Tibial artery (tissue), 4 donors: ENCODE data around the gene ROBO1.

ENCODE experiments used
- DNase-seq, 2 donors: peaks; one replicate each; pipeline ENCODE4 v3.0.0-alpha.2; 2019
- H3K27ac ChIP-seq, 2 donors: fragments of 200-600 bp; sonication (generic) in 1 of 2; 1 replicate in 1 of 2; 2 replicates in 1 of 2; pipeline ENCODE4 v1.5.1; 2018 to 2019; ENCODE audit warnings: mild to moderate bottlenecking in 1 of 2
- H3K27me3 ChIP-seq, 2 donors: fragments of 200-600 bp; sonication (generic) in 1 of 2; one replicate each; pipeline versions ENCODE4 v1.5.1 to v1.6.0; 2016 to 2019
- H3K36me3 ChIP-seq, 3 donors: fragments of 200-600 bp; sonication (generic) in 2 of 3; one replicate each; pipeline ENCODE4 v1.5.1; 2016 to 2019; ENCODE audit warnings: mild to moderate bottlenecking in 2 of 3
- H3K4me1 ChIP-seq, 4 donors: fragments of 200-600 bp; sonication (generic) in 2 of 4; 1 replicate in 3 of 4; 2 replicates in 1 of 4; pipeline ENCODE4 v1.5.1; 2016 to 2019
- H3K4me3 ChIP-seq, 2 donors: fragments of 200-600 bp; sonication (generic) in 1 of 2; 1 replicate in 1 of 2; 2 replicates in 1 of 2; pipeline ENCODE4 v1.5.1; 2018 to 2019; ENCODE audit warnings: mild to moderate bottlenecking in 2 of 2
- H3K9me3 ChIP-seq, 3 donors: fragments of 200-600 bp; sonication (generic) in 1 of 3; one replicate each; pipeline ENCODE4 v1.5.1; 2016 to 2019
- intact Hi-C: fragments of 100-400 bp; cut with DNase I; formaldehyde crosslinking; loops from one replicate; pipeline ENCODE4 v1.15.0; 2023; ENCODE audit warnings: low total_unique reads
- TF ChIP-seq, protein P1 (sequence below), 2 experiments: fragments of 200-600 bp in 1 of 2; fragments of 450-650 bp in 1 of 2; IDR thresholded peaks; one replicate each; pipeline ENCODE4 v1.5.1; 2017 to 2019; ENCODE audit warnings: antibody characterized with exemption in 2 of 2, mild to moderate bottlenecking in 1 of 2, moderate library complexity in 1 of 2

Gene ROBO1

DNA sequence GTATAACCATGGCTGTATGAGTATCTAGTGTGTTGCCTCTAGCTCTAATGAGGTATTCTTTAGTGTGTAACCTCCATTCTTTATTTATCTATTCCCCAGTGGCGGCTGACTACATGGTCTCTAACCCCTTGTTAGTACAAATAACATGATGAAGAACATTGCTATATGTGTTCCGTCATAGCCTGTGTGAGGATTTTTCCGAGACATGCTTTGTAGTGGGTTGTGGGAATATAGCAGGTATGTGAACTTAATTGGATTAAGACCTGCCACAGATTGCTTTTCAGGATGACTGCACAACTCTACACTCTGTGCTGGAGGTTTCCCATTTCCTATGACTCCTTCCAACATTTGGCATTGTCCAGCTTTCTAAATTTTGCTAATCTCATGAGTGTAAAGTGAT, 563.4 kb downstream of the ROBO1 start:
- intact Hi-C loops = no loop called here
- H3K4me3 ChIP-seq = no peak overlapping the region
- H3K27me3 ChIP-seq = no peaks in the 10 kb centered on the region
- H3K27ac ChIP-seq = no peak overlapping the region
- TF ChIP-seq, protein P1, sequence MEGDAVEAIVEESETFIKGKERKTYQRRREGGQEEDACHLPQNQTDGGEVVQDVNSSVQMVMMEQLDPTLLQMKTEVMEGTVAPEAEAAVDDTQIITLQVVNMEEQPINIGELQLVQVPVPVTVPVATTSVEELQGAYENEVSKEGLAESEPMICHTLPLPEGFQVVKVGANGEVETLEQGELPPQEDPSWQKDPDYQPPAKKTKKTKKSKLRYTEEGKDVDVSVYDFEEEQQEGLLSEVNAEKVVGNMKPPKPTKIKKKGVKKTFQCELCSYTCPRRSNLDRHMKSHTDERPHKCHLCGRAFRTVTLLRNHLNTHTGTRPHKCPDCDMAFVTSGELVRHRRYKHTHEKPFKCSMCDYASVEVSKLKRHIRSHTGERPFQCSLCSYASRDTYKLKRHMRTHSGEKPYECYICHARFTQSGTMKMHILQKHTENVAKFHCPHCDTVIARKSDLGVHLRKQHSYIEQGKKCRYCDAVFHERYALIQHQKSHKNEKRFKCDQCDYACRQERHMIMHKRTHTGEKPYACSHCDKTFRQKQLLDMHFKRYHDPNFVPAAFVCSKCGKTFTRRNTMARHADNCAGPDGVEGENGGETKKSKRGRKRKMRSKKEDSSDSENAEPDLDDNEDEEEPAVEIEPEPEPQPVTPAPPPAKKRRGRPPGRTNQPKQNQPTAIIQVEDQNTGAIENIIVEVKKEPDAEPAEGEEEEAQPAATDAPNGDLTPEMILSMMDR (IDR thresholded peaks at IDR 0.05) = no peak
- no peaks in the 10 kb centered on the region for H3K9me3 ChIP-seq
- no peak for DNase-seq
- H3K36me3 ChIP-seq = no peaks in the 10 kb centered on the region
- no peaks in the 10 kb centered on the region for H3K4me1 ChIP-seq

DNA sequence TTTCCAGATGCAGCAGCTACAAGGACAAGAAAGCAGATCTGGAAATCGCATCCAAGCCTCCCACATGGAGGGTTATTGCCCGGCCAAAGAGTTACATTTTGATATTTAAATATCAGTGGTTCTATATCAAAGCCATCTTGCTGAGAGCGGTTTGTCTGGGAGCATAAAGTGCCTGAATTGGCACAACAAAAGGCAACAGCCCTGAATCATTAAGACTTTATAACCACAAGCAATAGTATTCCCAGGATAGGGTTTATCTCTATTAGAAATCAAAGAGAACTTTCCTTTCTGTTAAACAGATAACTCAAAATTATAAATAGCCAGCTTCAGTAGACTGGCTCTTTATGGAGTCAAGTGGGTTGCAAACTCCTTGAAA, 564.7 kb downstream of the ROBO1 start:
- H3K27ac ChIP-seq = no peak overlapping the region
- no peaks in the 10 kb centered on the region for H3K27me3 ChIP-seq
- H3K4me1 ChIP-seq = no peaks in the 10 kb centered on the region
- no peaks in the 10 kb centered on the region for H3K36me3 ChIP-seq
- intact Hi-C loops = no loop called here
- DNase-seq = no peak
- H3K4me3 ChIP-seq = no peak overlapping the region
- H3K9me3 ChIP-seq = no peaks in the 10 kb centered on the region
- TF ChIP-seq, protein P1 (IDR thresholded peaks at IDR 0.05) = no peak

DNA sequence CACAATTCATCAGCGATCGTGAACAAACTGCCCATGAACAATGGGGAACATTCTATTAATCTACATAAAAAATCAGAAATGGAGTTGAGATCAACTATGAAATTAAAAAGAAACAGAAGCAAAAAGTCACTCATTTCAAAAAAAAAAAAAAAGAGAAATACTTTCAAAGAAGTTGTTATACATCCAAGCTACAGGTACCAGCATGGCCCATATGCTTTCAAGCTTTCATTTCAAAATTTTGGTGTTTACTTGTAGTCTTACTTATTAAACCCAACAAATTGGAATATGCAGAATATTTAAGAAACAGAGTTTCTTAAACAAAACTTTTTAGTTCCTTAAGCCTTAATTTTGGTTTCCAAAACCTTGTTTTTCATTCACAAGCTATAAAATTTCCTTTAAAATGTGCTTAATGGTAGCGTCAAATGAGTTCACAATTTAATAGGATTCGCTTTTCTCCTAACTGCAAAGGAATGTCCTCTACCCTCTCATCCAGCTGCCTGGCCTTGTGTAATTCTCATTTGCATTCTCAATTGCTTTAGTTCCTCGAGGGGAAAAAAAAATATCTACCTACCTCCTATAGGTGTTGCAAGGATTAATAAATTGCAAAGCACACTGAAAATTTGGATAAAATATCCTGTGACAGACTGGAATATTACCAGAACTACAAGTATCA, 565.2 kb downstream of the ROBO1 start:
- TF ChIP-seq, protein P1 (IDR thresholded peaks at IDR 0.05) = no peak
- no peaks in the 10 kb centered on the region for H3K4me1 ChIP-seq
- intact Hi-C loops = no loop called here
- H3K9me3 ChIP-seq = no peaks in the 10 kb centered on the region
- no peak overlapping the region for H3K4me3 ChIP-seq
- no peaks in the 10 kb centered on the region for H3K27me3 ChIP-seq
- no peaks in the 10 kb centered on the region for H3K36me3 ChIP-seq
- no peak for DNase-seq
- H3K27ac ChIP-seq = no peak overlapping the region

DNA sequence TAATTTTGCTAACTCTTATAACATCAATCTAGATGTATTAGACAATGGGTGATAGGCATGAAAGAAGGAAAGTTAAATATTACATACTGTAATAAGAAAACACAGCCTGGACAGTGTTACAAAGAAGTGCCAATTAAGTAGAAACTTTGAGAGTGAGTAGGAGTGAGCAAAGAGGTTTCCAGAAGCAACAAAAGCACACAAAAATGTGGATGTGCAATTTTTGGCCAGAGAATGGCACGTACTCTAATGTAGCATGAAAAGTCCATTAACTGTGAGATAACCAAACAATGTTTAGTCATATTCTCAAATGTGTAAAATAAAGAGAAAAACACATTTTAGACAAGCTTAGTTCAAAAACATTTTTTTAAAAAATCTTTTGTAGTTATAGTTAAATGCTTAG, 567.3 kb downstream of the ROBO1 start:
- no peaks in the 10 kb centered on the region for H3K36me3 ChIP-seq
- no peaks in the 10 kb centered on the region for H3K4me1 ChIP-seq
- intact Hi-C loops = no loop called here

DNA sequence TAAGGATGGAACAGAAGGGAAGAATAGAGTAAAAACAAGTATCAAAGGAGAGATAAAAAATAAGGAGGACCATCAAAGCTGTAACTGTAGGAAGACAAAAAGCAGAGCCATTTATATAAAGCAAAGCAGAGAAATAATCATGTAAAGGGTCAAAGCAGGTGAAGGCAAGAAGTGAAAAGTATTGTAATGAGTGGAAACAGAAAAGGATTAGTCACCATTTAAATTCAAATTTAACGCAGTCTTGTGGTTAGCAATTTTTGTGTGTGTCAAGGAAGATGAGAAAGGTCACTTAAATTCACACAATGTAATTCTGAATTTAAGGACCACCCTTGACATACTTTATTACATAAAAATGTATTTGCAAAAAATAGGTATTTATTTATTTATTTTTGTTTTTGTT, 567.8 kb downstream of the ROBO1 start:
- no peaks in the 10 kb centered on the region for H3K36me3 ChIP-seq
- H3K27ac ChIP-seq = no peak overlapping the region
- no peaks in the 10 kb centered on the region for H3K9me3 ChIP-seq
- TF ChIP-seq, protein P1 (IDR thresholded peaks at IDR 0.05) = no peak
- no peaks in the 10 kb centered on the region for H3K4me1 ChIP-seq
- no peaks in the 10 kb centered on the region for H3K27me3 ChIP-seq
- no peak overlapping the region for H3K4me3 ChIP-seq
- no peak for DNase-seq
- intact Hi-C loops = no loop called here

More for the DNA sequence above, 567.3 kb downstream of the ROBO1 start:
- Histone ChIP-seq H3K27me3 (no peaks in the 10 kb centered on the region), H3K9me3 (no peaks in the 10 kb centered on the region), H3K27ac (no peak overlapping the region), H3K4me3 (no peak overlapping the region)
- DNase-seq = no peak
- TF ChIP-seq, protein P1 (IDR thresholded peaks at IDR 0.05) = no peak

DNA sequence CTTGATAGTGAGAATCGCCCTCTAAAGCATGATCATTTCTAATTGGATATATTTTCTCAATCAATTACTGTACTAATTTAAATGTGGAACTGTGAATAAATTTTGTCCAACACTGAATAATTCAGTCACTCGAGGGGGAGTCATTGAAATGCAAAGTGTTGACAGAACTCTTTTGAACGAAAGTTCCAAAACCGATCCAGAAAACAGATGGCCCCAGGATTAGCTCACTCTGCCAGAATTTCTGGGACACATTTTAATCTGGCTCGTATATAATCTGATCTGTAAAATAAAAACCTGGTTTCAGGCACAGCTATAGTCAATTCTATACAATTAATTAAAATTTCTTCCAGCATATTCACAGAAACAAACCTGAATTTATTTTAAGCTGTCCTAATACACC, 580.4 kb downstream of the ROBO1 start:
- Histone ChIP-seq H3K9me3 (no peaks in the 10 kb centered on the region), H3K27ac (no peak overlapping the region), H3K4me3 (no peak overlapping the region), H3K27me3 (no peaks in the 10 kb centered on the region), H3K36me3 (no peaks in the 10 kb centered on the region), H3K4me1 (no peaks in the 10 kb centered on the region)
- DNase-seq = no peak
- intact Hi-C loops = no loop called here
- TF ChIP-seq, protein P1 (IDR thresholded peaks at IDR 0.05) = no peak
